Measurements from ENCODE around the gene RSPO4. TPM values are rescaled to one million over a fixed set of nuclear protein-coding genes. Genes with fewer than 3 reads are reported as not detected.

The RSPO4 gene
- total RNA-seq, 2 donors from 2014 or later: 1.8 TPM; not detected in 1

DNA sequence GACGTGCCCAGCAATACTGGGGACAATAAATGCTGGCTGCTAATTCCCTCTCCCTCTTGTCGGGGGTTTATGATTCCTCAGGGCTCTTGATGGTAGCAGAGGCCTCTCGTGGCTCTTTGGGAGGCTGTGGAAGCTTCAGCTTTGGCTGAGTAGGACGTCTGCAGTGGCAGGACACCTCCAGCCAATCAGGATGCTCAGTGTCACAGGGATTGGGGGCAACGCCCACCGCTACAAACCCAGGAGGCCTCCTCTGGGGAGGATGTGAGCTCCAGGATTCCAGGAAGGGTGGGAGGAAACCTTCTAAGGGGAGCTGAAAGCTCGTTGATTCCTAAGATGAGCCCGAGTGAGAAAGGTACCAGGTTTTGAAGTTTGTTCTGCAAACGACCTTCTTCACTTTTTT is 19.4 kb downstream of the RSPO4 start:
- Histone ChIP-seq H3K4me3 (no peak overlapping the region), H3K36me3 (no peaks in the 10 kb centered on the region), H3K27ac (no peak overlapping the region), H3K27me3 (replicated peaks; ENCODE audit: insufficient read depth) (no peaks in the 10 kb centered on the region), H3K9me3 (no peaks in the 10 kb centered on the region), H3K4me1 (replicated peaks) (no peaks in the 10 kb centered on the region)
- intact Hi-C loops (cut with DNase I): no loop called here
- TF ChIP-seq POLR2AphosphoS5 (IDR thresholded peaks at IDR 0.05) (no peak), POLR2A (IDR thresholded peaks at IDR 0.05) (no peak), CTCF (IDR thresholded peaks at IDR 0.05) (no peak)
- no peak for DNase-seq (ENCODE audit: low spot score)
- 30% methylated on average over 9 of the region's 9 CpGs for WGBS

- no peaks in the 10 kb centered on the region for H3K36me3 ChIP-seq
- no peak overlapping the region for H3K4me3 ChIP-seq
- no peaks in the 10 kb centered on the region for H3K4me1 ChIP-seq (replicated peaks)
- 36% methylated on average over 1 of the region's 1 CpG for WGBS
- no peak for DNase-seq (ENCODE audit: low spot score)
- TF ChIP-seq CTCF (IDR thresholded peaks at IDR 0.05) (no peak), POLR2A (IDR thresholded peaks at IDR 0.05) (no peak), POLR2AphosphoS5 (IDR thresholded peaks at IDR 0.05) (no peak)
- H3K27me3 ChIP-seq (replicated peaks; ENCODE audit: insufficient read depth): no peaks in the 10 kb centered on the region
- H3K9me3 ChIP-seq: no peaks in the 10 kb centered on the region
- no peak overlapping the region for H3K27ac ChIP-seq
- intact Hi-C loops (cut with DNase I): no loop called here
These were observed 25.1 kb downstream of the RSPO4 start for GRCh38 chr20:977021-977420.

GRCh38 chr20:976033-976432 is 26.1 kb downstream of the RSPO4 start:
- no peak overlapping the region for H3K4me3 ChIP-seq
- H3K36me3 ChIP-seq: no peaks in the 10 kb centered on the region
- no peaks in the 10 kb centered on the region for H3K9me3 ChIP-seq
- no peaks in the 10 kb centered on the region for H3K27me3 ChIP-seq (replicated peaks; ENCODE audit: insufficient read depth)
- no peak overlapping the region for H3K27ac ChIP-seq
- DNase-seq (ENCODE audit: low spot score): no peak
- H3K4me1 ChIP-seq (replicated peaks): no peaks in the 10 kb centered on the region
- no peak for TF ChIP-seq CTCF (IDR thresholded peaks at IDR 0.05)
- TF ChIP-seq POLR2AphosphoS5 (IDR thresholded peaks at IDR 0.05): no peak
- TF ChIP-seq POLR2A (IDR thresholded peaks at IDR 0.05): no peak
- intact Hi-C loops (cut with DNase I): no loop called here
- 74% methylated on average over 2 of the region's 2 CpGs for WGBS

- no peak for DNase-seq (ENCODE audit: low spot score)
- intact Hi-C loops (cut with DNase I): no loop called here
- H3K27ac ChIP-seq: no peak overlapping the region
- no peak overlapping the region for H3K4me3 ChIP-seq
- no peaks in the 10 kb centered on the region for H3K36me3 ChIP-seq
- no peaks in the 10 kb centered on the region for H3K27me3 ChIP-seq (replicated peaks; ENCODE audit: insufficient read depth)
- H3K9me3 ChIP-seq: no peaks in the 10 kb centered on the region
- 9% methylated on average over 6 of the region's 6 CpGs for WGBS
- no peaks in the 10 kb centered on the region for H3K4me1 ChIP-seq (replicated peaks)
- TF ChIP-seq POLR2A (IDR thresholded peaks at IDR 0.05): no peak
- TF ChIP-seq CTCF (IDR thresholded peaks at IDR 0.05): peak in 1 of 4 experiments; percentile 22
- TF ChIP-seq POLR2AphosphoS5 (IDR thresholded peaks at IDR 0.05): no peak
These were observed 28.3 kb downstream of the RSPO4 start for GRCh38 chr20:973785-974194.

DNA sequence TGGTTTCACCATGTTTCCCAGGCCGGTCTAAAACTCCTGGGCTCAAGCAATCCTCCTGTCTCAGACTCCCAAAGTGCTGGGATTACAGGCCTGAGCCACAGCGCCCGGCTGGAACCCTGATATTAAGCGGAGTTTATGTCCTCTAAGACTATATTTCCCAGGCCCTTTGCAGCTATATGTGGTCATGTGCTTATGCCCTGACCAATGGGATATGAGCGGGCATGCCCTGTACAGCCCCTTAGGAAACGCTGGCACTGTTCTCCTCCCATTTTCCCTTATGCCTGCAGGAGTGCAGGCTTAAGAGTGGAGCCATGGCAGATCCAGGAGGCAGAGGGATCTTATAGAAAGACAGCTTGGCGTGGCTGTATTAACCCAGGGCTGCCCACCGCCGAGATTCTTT is 29.9 kb downstream of the RSPO4 start:
- WGBS: 94% methylated on average over 9 of the region's 9 CpGs
- no peak overlapping the region for H3K4me3 ChIP-seq
- H3K4me1 ChIP-seq (replicated peaks): no peaks in the 10 kb centered on the region
- TF ChIP-seq POLR2A (IDR thresholded peaks at IDR 0.05): no peak
- TF ChIP-seq CTCF (IDR thresholded peaks at IDR 0.05): no peak
- no peak for TF ChIP-seq POLR2AphosphoS5 (IDR thresholded peaks at IDR 0.05)
- H3K9me3 ChIP-seq: no peaks in the 10 kb centered on the region
- H3K27me3 ChIP-seq (replicated peaks; ENCODE audit: insufficient read depth): no peaks in the 10 kb centered on the region
- no peaks in the 10 kb centered on the region for H3K36me3 ChIP-seq
- DNase-seq (ENCODE audit: low spot score): no peak
- intact Hi-C loops (cut with DNase I): no loop called here
- no peak overlapping the region for H3K27ac ChIP-seq
